Measurements from ENCODE around the gene GLMP. TPM values are rescaled to one million over a fixed set of nuclear protein-coding genes. Genes with fewer than 3 reads are reported as not detected.

The GLMP gene
- total RNA-seq, 2 experiments from 2014 or later: 10.0 to 10.1 TPM

DNA sequence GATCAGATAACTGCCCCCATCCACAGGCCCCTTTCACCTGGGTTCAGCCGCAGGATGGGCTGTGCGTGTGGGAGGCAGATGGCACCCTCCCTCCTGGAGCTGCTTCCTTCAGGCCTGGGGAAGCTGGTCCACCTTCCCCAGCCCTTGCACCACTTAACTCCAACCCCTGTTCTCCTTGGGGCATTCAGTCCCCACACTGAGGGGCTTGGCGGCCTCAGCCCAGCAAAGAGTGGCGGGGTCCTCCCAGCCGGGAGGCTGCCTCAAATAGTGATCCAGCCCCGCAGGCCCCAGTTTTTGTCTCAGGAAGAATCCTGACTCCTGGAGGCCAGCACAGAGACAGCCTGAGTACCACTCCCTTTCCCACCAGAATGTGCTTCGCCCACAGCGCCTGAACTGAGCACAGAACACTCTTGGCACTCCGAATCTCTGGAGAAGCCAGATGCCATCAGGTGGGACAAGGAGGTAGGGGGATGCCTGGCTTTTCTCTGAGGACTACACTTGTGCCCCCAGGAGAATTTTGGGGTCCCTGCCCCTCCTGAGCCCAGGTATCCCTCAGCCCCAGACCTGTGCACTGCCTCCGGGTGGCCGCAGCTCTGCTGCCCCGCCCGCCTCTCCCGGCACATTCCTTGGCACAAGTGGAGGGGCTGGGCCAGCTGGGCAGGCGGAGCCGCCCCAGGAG, 48.6 kb downstream of the GLMP start:
- intact Hi-C loops (cut with micrococcal nuclease): no loop called here
- H3K27me3 Mint-ChIP-seq (ENCODE audit: low read depth): no peaks in the 10 kb centered on the region
- H3K4me1 Mint-ChIP-seq (ENCODE audit: low read depth): peaks cover 11% of the 10 kb centered on the region
- no peak overlapping the region for H3K4me3 Mint-ChIP-seq
- DNase-seq: no peak
- H3K27ac Mint-ChIP-seq: no peak overlapping the region
- H3K9me3 Mint-ChIP-seq: no peaks in the 10 kb centered on the region
- peaks cover 7% of the 10 kb centered on the region for H3K36me3 Mint-ChIP-seq (ENCODE audit: low read depth)
- CTCF ChIA-PET: interaction anchor here (0.5 to 1.5 kb wide), 5 partner anchors 24 to 238 kb away, joined by 3 to 7 read pairs (median 5); no protein-coding TSS in a partner anchor

GRCh38 chr1:156246241-156246780, 49.2 kb downstream of the GLMP start:
- no peak overlapping the region for H3K27ac Mint-ChIP-seq
- CTCF ChIA-PET: interaction anchor here (0.5 to 1.5 kb wide), 7 partner anchors 20 to 238 kb away, joined by 3 to 5 read pairs (median 4); no protein-coding TSS in a partner anchor
- intact Hi-C loops (cut with micrococcal nuclease): no loop called here
- DNase-seq: no peak
- H3K36me3 Mint-ChIP-seq (ENCODE audit: low read depth): peaks cover 7% of the 10 kb centered on the region
- peak overlapping the region; percentile 21 for H3K4me3 Mint-ChIP-seq
- H3K9me3 Mint-ChIP-seq: no peaks in the 10 kb centered on the region
- H3K4me1 Mint-ChIP-seq (ENCODE audit: low read depth): peaks cover 11% of the 10 kb centered on the region
- H3K27me3 Mint-ChIP-seq (ENCODE audit: low read depth): no peaks in the 10 kb centered on the region

DNA sequence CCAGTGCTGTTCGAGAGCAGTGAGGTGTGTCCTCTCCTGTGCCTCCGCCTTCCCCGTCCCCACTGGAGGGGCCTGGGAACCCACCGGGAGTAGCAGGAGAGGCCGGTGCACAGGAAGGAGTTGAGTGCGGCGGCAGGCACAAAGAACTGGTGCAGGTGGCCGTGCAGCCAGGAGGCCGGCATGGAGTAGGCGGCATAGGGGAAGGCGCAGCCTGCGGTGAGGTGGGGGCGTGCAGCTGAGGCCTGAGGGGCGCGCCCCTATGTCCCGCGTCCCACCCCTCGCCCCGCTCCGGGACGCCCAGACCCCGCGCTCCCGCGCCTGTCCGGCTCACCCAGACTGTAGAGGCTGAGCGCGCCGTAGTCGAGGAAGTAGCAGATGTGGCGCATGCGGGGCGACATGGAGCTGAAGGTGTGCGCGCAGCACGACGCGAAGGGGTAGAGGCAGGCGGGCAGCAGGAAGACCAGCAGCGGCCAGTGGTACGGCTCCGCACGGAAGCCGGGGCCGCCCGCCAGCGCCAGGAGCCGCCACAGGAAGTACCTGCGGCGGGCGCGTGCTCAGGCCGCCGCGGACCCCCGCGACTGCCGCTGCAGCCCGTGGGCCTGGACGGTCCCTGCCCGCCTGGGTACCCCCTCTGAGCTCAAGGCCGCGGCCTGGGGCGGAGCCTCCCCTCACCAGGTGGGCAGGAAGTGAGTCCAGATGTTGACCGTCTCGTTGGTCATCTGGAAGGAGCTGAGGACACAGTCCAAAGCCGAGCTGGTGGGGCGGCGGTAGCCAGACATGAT, 49.8 kb downstream of the GLMP start:
- peaks cover 11% of the 10 kb centered on the region for H3K4me1 Mint-ChIP-seq (ENCODE audit: low read depth)
- no peaks in the 10 kb centered on the region for H3K27me3 Mint-ChIP-seq (ENCODE audit: low read depth)
- peak; percentile 50 for DNase-seq
- intact Hi-C loops (cut with micrococcal nuclease): no loop called here
- CTCF ChIA-PET: interaction anchor here (0.6 to 1.5 kb wide), 7 partner anchors 19 to 148 kb away, joined by 3 to 5 read pairs (median 4); no protein-coding TSS in a partner anchor
- H3K4me3 Mint-ChIP-seq: peak overlapping the region; percentile 66
- H3K27ac Mint-ChIP-seq: no peak overlapping the region
- H3K9me3 Mint-ChIP-seq: no peaks in the 10 kb centered on the region
- H3K36me3 Mint-ChIP-seq (ENCODE audit: low read depth): peaks cover 5% of the 10 kb centered on the region

- CTCF ChIA-PET: interaction anchor here (1.4 to 1.5 kb wide), 2 partner anchors 18 to 98 kb away, joined by 4 to 5 read pairs; no protein-coding TSS in a partner anchor
- Mint-ChIP-seq H3K4me1 (ENCODE audit: low read depth) (peaks cover 11% of the 10 kb centered on the region), H3K4me3 (peak overlapping the region; percentile 3), H3K27ac (no peak overlapping the region), H3K27me3 (ENCODE audit: low read depth) (no peaks in the 10 kb centered on the region), H3K9me3 (no peaks in the 10 kb centered on the region), H3K36me3 (ENCODE audit: low read depth) (peaks cover 5% of the 10 kb centered on the region)
- DNase-seq: no peak
- intact Hi-C loops (cut with micrococcal nuclease): no loop called here
Measured at GRCh38 chr1:156244712-156245111, 50.8 kb downstream of the GLMP start.

DNA sequence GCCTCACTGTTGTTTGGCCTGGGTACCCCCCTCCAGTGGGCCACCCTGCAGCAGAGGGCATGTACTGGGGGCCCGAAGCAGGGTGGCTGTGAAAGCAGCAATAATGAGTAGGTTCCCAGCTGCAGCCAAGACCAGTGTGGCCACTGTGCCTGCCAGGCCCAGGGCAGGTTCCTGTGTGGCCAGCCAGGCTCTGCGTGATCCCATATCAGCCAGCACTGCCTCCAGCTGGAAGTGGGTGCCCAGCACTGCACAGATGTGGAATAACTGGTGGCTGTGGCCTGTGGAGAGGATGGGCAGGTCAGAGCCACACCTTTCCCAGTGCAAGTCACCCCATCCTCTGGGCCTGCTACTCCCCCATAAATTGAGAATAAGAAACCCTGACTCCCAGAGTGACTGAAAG, 51.4 kb downstream of the GLMP start:
- Mint-ChIP-seq H3K36me3 (ENCODE audit: low read depth) (peaks cover 8% of the 10 kb centered on the region), H3K9me3 (no peaks in the 10 kb centered on the region), H3K27me3 (ENCODE audit: low read depth) (no peaks in the 10 kb centered on the region), H3K27ac (no peak overlapping the region), H3K4me3 (no peak overlapping the region), H3K4me1 (ENCODE audit: low read depth) (peaks cover 11% of the 10 kb centered on the region)
- no peak for DNase-seq
- intact Hi-C loops (cut with micrococcal nuclease): no loop called here
- CTCF ChIA-PET: no interaction called here

DNA sequence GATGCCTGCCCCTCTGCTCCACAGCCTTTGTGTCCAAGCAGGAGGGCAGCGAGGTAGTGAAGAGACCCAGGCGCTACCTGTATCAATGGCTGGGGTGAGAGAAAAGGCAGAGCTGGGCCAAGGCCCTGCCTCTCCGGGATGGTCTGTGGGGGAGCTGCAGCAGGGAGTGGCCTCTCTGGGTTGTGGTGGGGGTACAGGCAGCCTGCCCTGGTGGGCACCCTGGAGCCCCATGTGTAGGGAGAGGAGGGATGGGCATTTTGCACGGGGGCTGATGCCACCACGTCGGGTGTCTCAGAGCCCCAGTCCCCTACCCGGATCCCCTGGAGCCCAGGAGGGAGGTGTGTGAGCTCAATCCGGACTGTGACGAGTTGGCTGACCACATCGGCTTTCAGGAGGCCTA, 52.7 kb downstream of the GLMP start:
- Mint-ChIP-seq H3K27ac (no peak overlapping the region), H3K27me3 (ENCODE audit: low read depth) (no peaks in the 10 kb centered on the region), H3K9me3 (no peaks in the 10 kb centered on the region), H3K4me1 (ENCODE audit: low read depth) (peaks cover 11% of the 10 kb centered on the region), H3K4me3 (no peak overlapping the region), H3K36me3 (ENCODE audit: low read depth) (peaks cover 12% of the 10 kb centered on the region)
- CTCF ChIA-PET: no interaction called here
- DNase-seq: no peak
- intact Hi-C loops (cut with micrococcal nuclease): no loop called here

Other genes starting within 250 kb of the GLMP start
- 10 to 100 TPM; 27.1 to 27.4 TPM for gene UBQLN4, start 241.9 kb downstream of the GLMP start, total RNA-seq
- 10 to 100 TPM; 54.9 to 55.9 TPM for gene LAMTOR2, start 240.9 kb downstream of the GLMP start, total RNA-seq
- gene RAB25, start 234.5 kb downstream of the GLMP start, total RNA-seq: 1 to 10 TPM; 1.3 TPM
- gene MEX3A, start 213.2 kb downstream of the GLMP start, total RNA-seq: under 1 TPM; 0.22 to 0.36 TPM
- 10 to 100 TPM; 62.1 to 62.6 TPM for gene LMNA, start 181.0 kb downstream of the GLMP start, total RNA-seq
- gene SEMA4A, start 142.1 kb downstream of the GLMP start, total RNA-seq: 10 to 100 TPM; 17.4 to 17.5 TPM
- gene SLC25A44, start 101.6 kb downstream of the GLMP start, total RNA-seq: 10 to 100 TPM; 69.1 to 73.5 TPM
- 100 to 1,000 TPM; 135 TPM for gene PMF1, start 82.7 kb downstream of the GLMP start, total RNA-seq
- 1 to 10 TPM; 3.4 to 4.0 TPM for gene BGLAP, start 53.5 kb downstream of the GLMP start, total RNA-seq
- 1 to 10 TPM; 3.7 to 4.2 TPM for gene PAQR6, start 47.6 kb downstream of the GLMP start, total RNA-seq
- gene SMG5, start 12.9 kb downstream of the GLMP start, total RNA-seq: 10 to 100 TPM; 77.1 to 83.4 TPM
- gene TMEM79, start 11.4 kb downstream of the GLMP start, total RNA-seq: 1 to 10 TPM; 9.1 to 9.5 TPM
- gene VHLL, start 3.6 kb upstream of the GLMP start, total RNA-seq: not detected
- 100 to 1,000 TPM; 332 to 349 TPM for gene CCT3, start 42.6 kb upstream of the GLMP start, total RNA-seq
- under 1 TPM in 1 of 2 experiments, not detected in 1; 0.57 TPM for gene TSACC, start 42.8 kb upstream of the GLMP start, total RNA-seq
- gene RHBG, start 73.5 kb upstream of the GLMP start, total RNA-seq: not detected
- gene MEF2D, start 205.1 kb upstream of the GLMP start, total RNA-seq: 10 to 100 TPM; 28.8 to 32.8 TPM